22Rv1 (cell line): ENCODE measurements around the gene ACER1.
"Not testable (repeated sequence)": the region's sequence is repeated elsewhere in the genome, so short reads cannot be mapped to it uniquely, and the experiment has no call there.

Source experiments
- ZFX ChIP-seq: fragments of 450-650 bp; IDR thresholded peaks from 2 replicates; pipeline ENCODE4 v1.6.1; 2017; ENCODE audit warnings: antibody characterized with exemption, borderline replicate concordance
- TF ChIP-seq, protein P1 (sequence below): fragments of 450-650 bp; IDR thresholded peaks from 2 replicates; pipeline ENCODE4 v1.5.1; 2017; ENCODE audit warnings: mild to moderate bottlenecking

DNA sequence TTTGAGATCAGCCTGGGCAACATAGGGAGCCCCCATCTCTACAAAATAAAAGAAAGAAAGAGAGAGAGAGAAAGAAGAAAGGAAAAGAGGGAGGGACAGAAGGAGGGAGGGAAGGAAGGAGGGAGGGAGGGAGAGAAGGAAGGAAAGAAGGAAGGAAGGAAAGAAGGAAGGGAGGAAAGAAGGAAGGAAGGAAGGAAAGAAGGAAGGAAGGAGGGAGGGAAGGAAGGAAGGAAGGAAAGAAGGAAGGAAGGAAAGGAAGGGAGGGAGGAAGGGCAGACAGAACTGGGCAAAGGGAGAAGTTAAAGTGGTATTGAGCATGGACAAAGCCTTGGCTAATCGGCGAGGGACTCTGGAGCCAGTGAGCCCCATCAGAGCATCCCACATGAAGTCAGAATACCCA is 15.9 kb upstream of the ACER1 start:
- TF ChIP-seq, protein P1, sequence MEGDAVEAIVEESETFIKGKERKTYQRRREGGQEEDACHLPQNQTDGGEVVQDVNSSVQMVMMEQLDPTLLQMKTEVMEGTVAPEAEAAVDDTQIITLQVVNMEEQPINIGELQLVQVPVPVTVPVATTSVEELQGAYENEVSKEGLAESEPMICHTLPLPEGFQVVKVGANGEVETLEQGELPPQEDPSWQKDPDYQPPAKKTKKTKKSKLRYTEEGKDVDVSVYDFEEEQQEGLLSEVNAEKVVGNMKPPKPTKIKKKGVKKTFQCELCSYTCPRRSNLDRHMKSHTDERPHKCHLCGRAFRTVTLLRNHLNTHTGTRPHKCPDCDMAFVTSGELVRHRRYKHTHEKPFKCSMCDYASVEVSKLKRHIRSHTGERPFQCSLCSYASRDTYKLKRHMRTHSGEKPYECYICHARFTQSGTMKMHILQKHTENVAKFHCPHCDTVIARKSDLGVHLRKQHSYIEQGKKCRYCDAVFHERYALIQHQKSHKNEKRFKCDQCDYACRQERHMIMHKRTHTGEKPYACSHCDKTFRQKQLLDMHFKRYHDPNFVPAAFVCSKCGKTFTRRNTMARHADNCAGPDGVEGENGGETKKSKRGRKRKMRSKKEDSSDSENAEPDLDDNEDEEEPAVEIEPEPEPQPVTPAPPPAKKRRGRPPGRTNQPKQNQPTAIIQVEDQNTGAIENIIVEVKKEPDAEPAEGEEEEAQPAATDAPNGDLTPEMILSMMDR = not testable (repeated sequence)
- TF ChIP-seq ZFX = not testable (repeated sequence)
